ENCODE measurements around the gene GTF2A1.
"Not testable (repeated sequence)": the region's sequence is repeated elsewhere in the genome, so short reads cannot be mapped to it uniquely, and the experiment has no call there.

GTF2A1 gene

DNA sequence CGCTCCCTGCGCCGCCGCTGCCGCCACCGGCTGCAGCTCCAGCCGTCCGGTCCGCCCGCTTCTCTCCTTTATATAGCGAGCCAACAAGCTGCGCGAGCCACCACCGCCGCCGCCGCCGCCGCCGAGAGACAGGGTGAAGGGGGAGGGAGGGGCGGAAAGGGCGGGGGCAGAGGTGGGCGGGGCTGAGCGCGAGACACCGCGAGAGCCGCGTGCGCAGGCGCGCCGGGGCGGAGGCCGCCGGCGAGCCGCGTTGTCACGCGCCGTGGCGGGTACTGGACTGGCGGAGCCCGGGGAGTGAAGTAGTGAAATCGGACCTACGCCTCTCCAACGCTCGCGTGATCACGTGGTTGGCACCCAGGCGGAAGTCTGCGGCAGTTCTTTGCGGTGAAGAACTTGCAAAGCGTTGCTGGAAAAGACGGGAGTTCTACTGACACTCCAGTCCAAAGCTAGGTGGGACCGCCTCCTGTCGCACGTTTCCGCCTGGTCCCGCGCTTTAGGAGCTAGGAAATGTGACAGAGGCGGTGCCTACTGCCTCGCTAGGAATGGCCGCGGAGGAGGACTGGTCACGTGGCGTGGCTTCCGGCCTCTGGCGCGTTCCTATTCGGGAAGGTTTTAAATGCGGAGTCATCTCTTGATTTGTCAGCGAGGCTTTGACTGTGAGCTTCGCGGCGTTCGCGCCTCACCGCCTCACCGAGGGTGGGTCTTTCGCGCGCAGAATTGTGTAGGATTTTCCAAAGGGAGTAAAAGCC is at the start of gene GTF2A1:
TSS of gene GTF2A1 (minus strand) at position 130 of the 749 bp plus-strand sequence. CDS start 441 bp downstream, outside the sequence.
- peak; percentile 84 to 89 for DNase-seq (ENCODE audit: low read depth in 2 of 2)

DNA sequence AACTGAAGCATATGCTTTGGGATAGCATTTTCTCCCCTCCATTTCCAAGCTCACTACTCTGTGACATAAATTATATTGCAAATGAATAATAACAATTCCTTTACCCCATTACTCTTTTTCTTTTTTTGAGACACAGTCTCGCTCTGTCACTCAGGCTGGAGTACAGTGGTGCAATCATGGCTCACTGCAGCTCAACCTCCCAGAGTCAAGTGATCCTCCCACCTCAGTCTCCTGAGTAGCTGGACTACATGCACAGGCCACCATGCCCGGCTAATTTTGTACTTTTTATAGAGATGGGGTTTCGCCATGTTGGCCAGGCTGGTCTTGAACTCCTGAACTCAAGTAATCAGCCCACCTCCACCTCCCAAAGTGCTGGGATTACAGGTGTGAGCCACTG is 49.2 kb upstream of the GTF2A1 start:
- no peak for DNase-seq (ENCODE audit: low read depth in 2 of 2)

DNA sequence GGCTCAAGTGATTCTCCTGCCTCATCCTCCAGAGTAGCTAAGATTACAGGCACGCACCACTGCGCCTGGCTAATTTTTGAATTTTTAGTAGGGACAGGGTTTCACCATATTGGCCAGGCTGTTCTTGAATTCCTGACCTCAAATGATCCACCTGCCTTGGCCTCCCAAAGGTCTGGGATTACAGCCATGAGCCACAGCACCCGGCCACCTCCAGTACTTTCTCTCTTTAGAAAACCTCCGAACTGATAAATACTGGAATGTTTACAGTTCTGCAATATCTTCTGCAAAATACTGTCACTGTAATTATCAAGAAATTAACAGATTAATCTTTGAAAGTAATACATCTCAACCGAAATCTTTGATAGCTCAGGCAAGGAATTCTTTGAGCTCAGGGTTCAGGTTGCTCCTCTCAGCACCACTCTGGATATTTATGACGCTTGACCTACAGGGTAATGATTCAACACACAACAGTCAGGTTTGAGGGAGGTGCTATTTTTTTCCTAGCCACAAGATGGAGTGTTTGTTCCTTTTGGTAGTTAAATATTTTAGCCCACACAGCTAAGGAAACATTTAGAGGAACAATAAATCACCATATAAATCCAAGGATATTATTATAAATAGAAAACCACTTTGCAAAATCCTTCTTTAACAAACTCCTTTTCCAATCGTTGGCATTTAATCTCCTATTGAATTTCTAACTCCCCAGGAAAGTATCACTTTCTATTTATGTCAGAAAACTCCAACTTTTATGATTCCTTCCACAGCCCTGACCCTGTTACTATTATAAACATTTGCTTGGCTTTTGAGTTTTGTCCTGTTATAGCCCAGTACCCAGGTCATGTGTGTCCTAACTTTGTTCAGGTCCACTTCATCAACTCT is 48.6 kb upstream of the GTF2A1 start:
- DNase-seq (ENCODE audit: low read depth in 2 of 2): no peak

GRCh38 chr14:81268016-81268416 is 47.3 kb upstream of the GTF2A1 start:
- no peak for DNase-seq (ENCODE audit: low read depth in 2 of 2)

GRCh38 chr14:81265636-81266169 is 44.9 kb upstream of the GTF2A1 start:
- DNase-seq (ENCODE audit: low read depth in 2 of 2): no peak

DNA sequence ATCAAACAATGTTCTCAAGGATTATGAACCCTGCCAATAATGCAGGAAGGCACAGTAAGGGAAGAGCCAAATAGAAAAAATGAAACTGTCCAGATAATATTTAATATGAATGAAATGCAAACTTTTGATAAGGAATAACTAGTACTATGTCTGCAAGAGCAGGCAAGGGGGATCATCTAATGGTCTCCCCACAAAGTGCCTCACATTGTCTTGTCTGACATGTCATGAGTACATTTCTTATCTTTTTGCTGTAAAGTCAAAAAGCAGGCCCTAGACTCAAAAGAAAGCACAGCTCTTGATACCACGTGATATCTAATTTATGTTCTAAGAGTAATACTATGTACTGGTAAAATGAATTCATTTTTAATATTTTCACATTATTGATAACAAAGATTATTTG is 43.9 kb upstream of the GTF2A1 start:
- no peak for DNase-seq (ENCODE audit: low read depth in 2 of 2)

- no peak for DNase-seq (ENCODE audit: low read depth in 2 of 2)
Measured at GRCh38 chr14:81263777-81264410, 43.1 kb upstream of the GTF2A1 start.

DNA sequence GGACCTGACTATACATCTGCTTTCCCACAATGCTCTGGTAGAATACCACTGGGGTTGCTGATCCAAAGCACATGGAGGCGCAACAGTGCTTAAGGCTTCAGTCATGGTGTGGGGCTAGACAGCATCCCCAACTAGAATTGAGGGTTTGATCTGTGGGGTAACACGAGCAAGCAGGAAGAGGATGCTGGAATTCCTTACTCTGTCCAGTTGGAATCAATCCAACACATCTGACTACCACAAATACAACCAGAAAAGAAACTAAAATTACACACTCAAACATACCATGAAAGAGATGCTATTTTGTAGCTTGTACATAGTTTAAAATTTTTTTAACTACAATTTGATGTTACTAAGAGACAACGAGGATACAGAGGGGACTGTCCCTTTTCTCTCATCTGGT is 40.4 kb upstream of the GTF2A1 start:
- no peak for DNase-seq (ENCODE audit: low read depth in 2 of 2)

DNA sequence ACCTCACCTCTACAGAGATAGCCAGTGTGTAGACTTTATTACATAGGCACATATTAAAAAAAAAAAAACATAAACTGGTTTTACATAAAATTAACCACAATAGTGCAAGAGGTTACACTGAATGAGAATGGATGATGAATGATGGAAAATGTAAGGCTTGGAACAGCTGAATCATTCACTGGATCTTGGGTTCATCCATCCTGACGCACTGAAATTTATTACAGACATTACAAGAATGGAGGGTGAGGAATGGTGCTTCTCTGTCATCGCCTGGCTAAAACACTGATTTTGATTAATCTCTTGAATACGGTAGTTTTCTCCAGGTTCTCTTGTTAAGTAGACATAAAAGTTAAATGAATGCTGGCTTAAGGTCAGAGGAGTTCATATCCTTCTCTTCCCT is 40.0 kb upstream of the GTF2A1 start:
- no peak for DNase-seq (ENCODE audit: low read depth in 2 of 2)

- DNase-seq (ENCODE audit: low read depth in 2 of 2): no peak
Measured at GRCh38 chr14:81256289-81256960, 35.7 kb upstream of the GTF2A1 start.

- no peak for DNase-seq (ENCODE audit: low read depth in 2 of 2)
Measured at GRCh38 chr14:81252278-81252677, 31.5 kb upstream of the GTF2A1 start.

DNA sequence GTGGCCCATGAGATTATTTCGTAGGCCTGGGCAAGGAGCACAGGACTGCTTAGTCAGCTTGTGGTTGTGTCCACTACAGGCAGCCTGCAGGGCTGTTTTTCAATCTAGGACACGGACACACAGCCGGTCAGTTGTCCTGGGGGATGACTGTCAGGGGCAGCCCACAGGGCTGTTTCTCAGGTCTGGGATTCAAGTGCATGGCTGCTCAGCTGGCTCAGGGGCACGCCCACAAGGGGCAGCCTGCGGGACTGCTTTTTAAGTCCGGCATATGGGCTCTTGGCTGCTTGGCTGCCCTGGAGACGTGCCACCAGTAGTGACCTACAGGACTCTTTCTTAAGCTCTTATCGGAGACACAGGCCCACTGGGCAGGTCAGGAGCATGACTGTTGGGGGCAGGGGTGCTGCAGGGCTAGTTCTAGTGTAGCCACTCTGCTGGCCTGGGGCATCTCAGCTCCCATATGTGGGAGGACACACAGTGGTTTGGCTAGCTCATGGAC is 26.6 kb upstream of the GTF2A1 start:
- DNase-seq (ENCODE audit: low read depth in 2 of 2): no peak

- no peak for DNase-seq (ENCODE audit: low read depth in 2 of 2)
Measured at GRCh38 chr14:81246461-81247270, 25.9 kb upstream of the GTF2A1 start.

DNA sequence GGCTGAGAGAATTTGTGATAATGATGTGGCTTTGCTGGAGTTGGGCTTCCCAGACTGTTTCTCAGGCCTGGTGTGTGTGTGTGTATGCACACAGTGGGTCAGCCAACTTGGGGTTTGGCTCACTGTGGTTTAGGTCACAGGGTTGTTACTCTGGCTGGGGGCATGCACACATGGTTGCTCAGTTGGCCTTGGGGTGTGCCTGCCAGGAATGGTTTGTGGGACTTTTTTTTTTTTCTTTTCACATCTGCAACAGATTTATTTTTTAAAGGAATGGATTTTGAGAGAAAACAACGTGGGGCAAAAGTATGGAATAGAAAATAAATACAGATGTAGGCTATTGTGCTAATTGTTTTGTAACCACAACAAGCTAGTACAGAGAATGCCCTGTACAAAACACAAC is 25.0 kb upstream of the GTF2A1 start:
- DNase-seq (ENCODE audit: low read depth in 2 of 2): no peak

GRCh38 chr14:81244431-81244830 is 23.7 kb upstream of the GTF2A1 start:
- DNase-seq (ENCODE audit: low read depth in 2 of 2): not testable (repeated sequence)

GRCh38 chr14:81243499-81243898 is 22.7 kb upstream of the GTF2A1 start:
- DNase-seq (ENCODE audit: low read depth in 2 of 2): no peak

- DNase-seq (ENCODE audit: low read depth in 2 of 2): not testable (repeated sequence)
Measured at GRCh38 chr14:81236849-81237248, 16.1 kb upstream of the GTF2A1 start.

GRCh38 chr14:81236138-81236537 is 15.4 kb upstream of the GTF2A1 start:
- DNase-seq (ENCODE audit: low read depth in 2 of 2): no peak

- DNase-seq (ENCODE audit: low read depth in 2 of 2): no peak
Measured at GRCh38 chr14:81235096-81235495, 14.3 kb upstream of the GTF2A1 start.

- no peak for DNase-seq (ENCODE audit: low read depth in 2 of 2)
Measured at GRCh38 chr14:81234278-81234677, 13.5 kb upstream of the GTF2A1 start.

DNA sequence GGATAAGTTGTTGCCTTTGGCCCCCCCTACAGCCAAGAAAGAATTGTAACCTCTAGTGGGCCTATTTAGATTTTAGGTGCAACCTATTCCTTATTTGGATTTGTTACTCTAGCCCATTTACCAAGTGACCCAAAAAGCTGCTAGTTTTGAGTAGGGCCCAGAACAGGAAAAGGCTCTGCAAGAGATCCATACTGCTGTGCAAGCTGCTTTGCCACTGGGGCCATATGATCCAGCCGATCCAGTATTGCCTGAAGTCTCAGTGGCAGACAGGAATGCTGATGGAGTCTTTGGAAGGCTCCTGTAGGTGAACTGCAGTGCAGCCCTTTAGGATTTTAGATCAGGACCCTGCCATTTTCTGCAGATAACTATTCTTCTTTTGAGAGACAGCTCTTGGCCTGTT is 12.9 kb upstream of the GTF2A1 start:
- DNase-seq (ENCODE audit: low read depth in 2 of 2): no peak
